Uterus (tissue), 2 donors: ENCODE results near the gene CNMD.

Source experiments
- POLR2A ChIP-seq, 2 donors: fragments of 450-650 bp; IDR thresholded peaks; one replicate each; pipeline ENCODE4 v1.6.1; 2016; ENCODE audit warnings: antibody characterized with exemption in 2 of 2, mild to moderate bottlenecking in 1 of 2, moderate library complexity in 1 of 2
- TF ChIP-seq, protein P1 (sequence below), 4 experiments: fragments of 200-600 bp in 2 of 4; fragments of 450-650 bp in 2 of 4; sonication (generic) in 2 of 4; IDR thresholded peaks; one replicate each; pipeline ENCODE4 v1.5.1; 2016 to 2019; ENCODE audit warnings: antibody characterized with exemption in 4 of 4, mild to moderate bottlenecking in 2 of 4, moderate library complexity in 1 of 4

DNA sequence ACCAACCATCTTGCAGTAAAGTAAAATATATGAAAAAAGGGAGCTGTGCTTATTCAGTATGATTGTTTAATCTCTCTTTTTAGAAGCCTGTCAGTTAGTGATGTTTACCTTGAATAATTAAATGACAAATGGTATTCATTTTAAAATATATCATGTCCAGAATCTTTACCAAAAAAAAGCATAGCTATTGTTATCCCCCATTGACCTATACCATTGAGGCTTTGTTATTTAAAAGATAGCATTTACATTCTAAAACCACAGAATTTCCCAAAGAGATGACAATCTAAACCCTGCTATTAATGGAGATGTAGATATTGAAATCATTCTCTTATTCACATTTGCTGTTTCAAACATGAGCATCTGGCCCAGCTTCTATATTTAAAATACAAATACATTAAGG is 2.2 kb downstream of the CNMD start:
- no peak for TF ChIP-seq POLR2A (IDR thresholded peaks at IDR 0.05)
- TF ChIP-seq, protein P1, sequence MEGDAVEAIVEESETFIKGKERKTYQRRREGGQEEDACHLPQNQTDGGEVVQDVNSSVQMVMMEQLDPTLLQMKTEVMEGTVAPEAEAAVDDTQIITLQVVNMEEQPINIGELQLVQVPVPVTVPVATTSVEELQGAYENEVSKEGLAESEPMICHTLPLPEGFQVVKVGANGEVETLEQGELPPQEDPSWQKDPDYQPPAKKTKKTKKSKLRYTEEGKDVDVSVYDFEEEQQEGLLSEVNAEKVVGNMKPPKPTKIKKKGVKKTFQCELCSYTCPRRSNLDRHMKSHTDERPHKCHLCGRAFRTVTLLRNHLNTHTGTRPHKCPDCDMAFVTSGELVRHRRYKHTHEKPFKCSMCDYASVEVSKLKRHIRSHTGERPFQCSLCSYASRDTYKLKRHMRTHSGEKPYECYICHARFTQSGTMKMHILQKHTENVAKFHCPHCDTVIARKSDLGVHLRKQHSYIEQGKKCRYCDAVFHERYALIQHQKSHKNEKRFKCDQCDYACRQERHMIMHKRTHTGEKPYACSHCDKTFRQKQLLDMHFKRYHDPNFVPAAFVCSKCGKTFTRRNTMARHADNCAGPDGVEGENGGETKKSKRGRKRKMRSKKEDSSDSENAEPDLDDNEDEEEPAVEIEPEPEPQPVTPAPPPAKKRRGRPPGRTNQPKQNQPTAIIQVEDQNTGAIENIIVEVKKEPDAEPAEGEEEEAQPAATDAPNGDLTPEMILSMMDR (IDR thresholded peaks at IDR 0.05): no peak
